ENCODE results near the gene RPS3.

RPS3 gene

GRCh38 chr11:75384438-75385080 is 14.8 kb upstream of the RPS3 start:
- CTCF ChIA-PET = interaction anchor here (0.5 to 10.9 kb wide), 40 partner anchors 10 to 752 kb away, joined by 3 to 209 read pairs (median 4); no protein-coding TSS in a partner anchor
- H3K36me3 ChIP-seq (ENCODE audit: control insufficient read depth in 2 of 2, insufficient read depth in 1 of 2, low read length in 2 of 2) = no peaks in the 10 kb centered on the region
- H3K27ac ChIP-seq (ENCODE audit: extremely low read depth, low read depth, low read length) = no peak overlapping the region
- H3K9me3 ChIP-seq (ENCODE audit: control insufficient read depth, insufficient read depth, low read depth, low read length) = no peaks in the 10 kb centered on the region
- POLR2A ChIA-PET = no interaction called here
- H3K4me3 ChIP-seq (ENCODE audit: low read depth, low read length) = no peak overlapping the region
- no peaks in the 10 kb centered on the region for H3K4me1 ChIP-seq (ENCODE audit: control insufficient read depth, insufficient read depth, low read length)
- TF ChIP-seq ZFP41 (tag by site-specific recombination; IDR thresholded peaks at IDR 0.05; ENCODE audit: borderline replicate concordance) = no peak
- TF ChIP-seq KLF8 (tag by site-specific recombination; IDR thresholded peaks at IDR 0.05) = peak; percentile 26; the same call in 1 of the 2 replicates
- no peak for TF ChIP-seq RBAK (tag by site-specific recombination; IDR thresholded peaks at IDR 0.05)
- no peak for TF ChIP-seq ZNF132 (tag by site-specific recombination; IDR thresholded peaks at IDR 0.05; ENCODE audit: borderline replicate concordance)
- no peak for TF ChIP-seq ZNF530 (tag by site-specific recombination; IDR thresholded peaks at IDR 0.05; ENCODE audit: low read depth)
- peak; percentile 65; the same call in 1 of the 2 replicates for TF ChIP-seq ZNF600 (tag by site-specific recombination; IDR thresholded peaks at IDR 0.05)
- no peak for TF ChIP-seq ZNF324 (tag by site-specific recombination; IDR thresholded peaks at IDR 0.05)
- TF ChIP-seq KLF17 (tag by site-specific recombination; IDR thresholded peaks at IDR 0.05) = no peak
- no peak for TF ChIP-seq ZNF155 (tag by site-specific recombination; IDR thresholded peaks at IDR 0.05)
- no peak for TF ChIP-seq ZNF175 (tag by site-specific recombination; IDR thresholded peaks at IDR 0.05)
- no peak for TF ChIP-seq ZNF311 (tag by site-specific recombination; IDR thresholded peaks at IDR 0.05; ENCODE audit: borderline replicate concordance)
- no peak for TF ChIP-seq ZNF658 (tag by site-specific recombination; IDR thresholded peaks at IDR 0.05)
- no peak for TF ChIP-seq SETDB1 (IDR thresholded peaks at IDR 0.05; ENCODE audit: insufficient read length, low read length)
- TF ChIP-seq ZNF23 (tag by site-specific recombination; IDR thresholded peaks at IDR 0.05; ENCODE audit: borderline replicate concordance) = no peak
- TF ChIP-seq WT1 (tag by site-specific recombination; IDR thresholded peaks at IDR 0.05) = no peak
- TF ChIP-seq, protein P1, sequence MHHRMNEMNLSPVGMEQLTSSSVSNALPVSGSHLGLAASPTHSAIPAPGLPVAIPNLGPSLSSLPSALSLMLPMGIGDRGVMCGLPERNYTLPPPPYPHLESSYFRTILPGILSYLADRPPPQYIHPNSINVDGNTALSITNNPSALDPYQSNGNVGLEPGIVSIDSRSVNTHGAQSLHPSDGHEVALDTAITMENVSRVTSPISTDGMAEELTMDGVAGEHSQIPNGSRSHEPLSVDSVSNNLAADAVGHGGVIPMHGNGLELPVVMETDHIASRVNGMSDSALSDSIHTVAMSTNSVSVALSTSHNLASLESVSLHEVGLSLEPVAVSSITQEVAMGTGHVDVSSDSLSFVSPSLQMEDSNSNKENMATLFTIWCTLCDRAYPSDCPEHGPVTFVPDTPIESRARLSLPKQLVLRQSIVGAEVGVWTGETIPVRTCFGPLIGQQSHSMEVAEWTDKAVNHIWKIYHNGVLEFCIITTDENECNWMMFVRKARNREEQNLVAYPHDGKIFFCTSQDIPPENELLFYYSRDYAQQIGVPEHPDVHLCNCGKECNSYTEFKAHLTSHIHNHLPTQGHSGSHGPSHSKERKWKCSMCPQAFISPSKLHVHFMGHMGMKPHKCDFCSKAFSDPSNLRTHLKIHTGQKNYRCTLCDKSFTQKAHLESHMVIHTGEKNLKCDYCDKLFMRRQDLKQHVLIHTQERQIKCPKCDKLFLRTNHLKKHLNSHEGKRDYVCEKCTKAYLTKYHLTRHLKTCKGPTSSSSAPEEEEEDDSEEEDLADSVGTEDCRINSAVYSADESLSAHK (tag by site-specific recombination; IDR thresholded peaks at IDR 0.05) = no peak
- TF ChIP-seq, protein P2, sequence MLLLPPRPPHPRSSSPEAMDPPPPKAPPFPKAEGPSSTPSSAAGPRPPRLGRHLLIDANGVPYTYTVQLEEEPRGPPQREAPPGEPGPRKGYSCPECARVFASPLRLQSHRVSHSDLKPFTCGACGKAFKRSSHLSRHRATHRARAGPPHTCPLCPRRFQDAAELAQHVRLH (tag by site-specific recombination; IDR thresholded peaks at IDR 0.05) = no peak
- TF ChIP-seq, protein P3, sequence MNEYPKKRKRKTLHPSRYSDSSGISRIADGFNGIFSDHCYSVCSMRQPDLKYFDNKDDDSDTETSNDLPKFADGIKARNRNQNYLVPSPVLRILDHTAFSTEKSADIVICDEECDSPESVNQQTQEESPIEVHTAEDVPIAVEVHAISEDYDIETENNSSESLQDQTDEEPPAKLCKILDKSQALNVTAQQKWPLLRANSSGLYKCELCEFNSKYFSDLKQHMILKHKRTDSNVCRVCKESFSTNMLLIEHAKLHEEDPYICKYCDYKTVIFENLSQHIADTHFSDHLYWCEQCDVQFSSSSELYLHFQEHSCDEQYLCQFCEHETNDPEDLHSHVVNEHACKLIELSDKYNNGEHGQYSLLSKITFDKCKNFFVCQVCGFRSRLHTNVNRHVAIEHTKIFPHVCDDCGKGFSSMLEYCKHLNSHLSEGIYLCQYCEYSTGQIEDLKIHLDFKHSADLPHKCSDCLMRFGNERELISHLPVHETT (tag by site-specific recombination; IDR thresholded peaks at IDR 0.05) = no peak
- no peak for TF ChIP-seq ZNF623 (tag by site-specific recombination; IDR thresholded peaks at IDR 0.05)
- no peak for TF ChIP-seq ZNF624 (tag by site-specific recombination; IDR thresholded peaks at IDR 0.05)
- no peak for TF ChIP-seq BCL11B (tag by site-specific recombination; IDR thresholded peaks at IDR 0.05; ENCODE audit: low read depth)
- TF ChIP-seq ZBTB26 (tag by site-specific recombination; optimal IDR thresholded peaks at IDR 0.05) = no peak
- TF ChIP-seq ZXDB (tag by site-specific recombination; IDR thresholded peaks at IDR 0.05) = no peak
- no peak for TF ChIP-seq ZNF280D (tag by site-specific recombination; IDR thresholded peaks at IDR 0.05)
- no peak for TF ChIP-seq ZNF529 (tag by site-specific recombination; IDR thresholded peaks at IDR 0.05; ENCODE audit: insufficient replicate concordance)
- no peak for TF ChIP-seq SALL2 (tag by site-specific recombination; IDR thresholded peaks at IDR 0.05; ENCODE audit: borderline replicate concordance)
- TF ChIP-seq ZNF121 (tag by site-specific recombination; IDR thresholded peaks at IDR 0.05) = no peak
- no peak for TF ChIP-seq KLF9 (tag by site-specific recombination; IDR thresholded peaks at IDR 0.05; ENCODE audit: low read depth)

Measured in HEK293 (cell line).